ENCODE data around the gene KLK13. TPM values are rescaled to one million over a fixed set of nuclear protein-coding genes. Genes with fewer than 3 reads are reported as not detected.

KLK13 gene
- total RNA-seq, 1 experiment from 2014 or later: not detected

GRCh38 chr19:51091895-51092873 is 27.3 kb upstream of the KLK13 start:
- DNase-seq (ENCODE audit: low read depth): no peak

- DNase-seq (ENCODE audit: low read depth): no peak
These were observed 26.2 kb upstream of the KLK13 start for GRCh38 chr19:51091126-51091525.

DNA sequence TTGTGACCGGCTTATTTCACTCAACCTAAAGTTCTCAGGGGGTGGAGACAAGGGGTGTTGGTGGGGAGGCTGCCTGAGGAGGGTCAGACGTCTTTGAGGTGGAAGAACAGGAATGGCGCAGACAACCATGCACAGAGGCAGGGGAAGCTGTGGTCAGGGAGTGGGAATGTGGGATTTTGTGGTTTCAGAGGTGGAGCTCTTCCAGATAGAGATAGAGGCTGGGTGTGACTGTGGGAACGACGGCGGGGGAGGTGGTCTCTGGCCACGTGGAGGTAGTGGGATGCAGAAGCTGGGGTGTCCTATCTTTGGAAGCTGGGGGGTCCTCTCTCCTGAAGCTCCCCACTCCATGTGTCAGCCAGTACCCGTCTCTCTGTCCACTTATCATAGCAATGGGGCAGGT is 25.6 kb upstream of the KLK13 start:
- no peak for DNase-seq (ENCODE audit: low read depth)

DNA sequence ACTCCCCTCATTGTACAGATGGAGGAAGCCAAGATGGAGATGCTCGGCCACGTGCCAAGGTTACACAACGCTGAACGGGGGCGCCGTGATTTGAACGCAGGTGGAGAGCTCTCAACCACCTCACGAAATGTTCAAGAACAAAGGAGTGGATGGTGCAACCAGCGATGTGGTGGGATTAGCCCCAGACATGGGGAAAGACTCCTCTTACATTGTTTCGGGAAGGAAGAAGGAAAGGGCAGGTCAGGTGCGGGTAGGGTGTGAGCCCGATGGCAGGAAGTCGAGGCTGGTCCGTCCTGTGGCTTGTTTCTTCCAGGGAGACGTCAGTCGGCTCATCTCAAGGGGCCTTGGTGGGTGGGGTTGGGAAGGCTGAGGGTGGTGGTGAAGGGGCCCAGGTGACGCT is 24.9 kb upstream of the KLK13 start:
- DNase-seq (ENCODE audit: low read depth): no peak

GRCh38 chr19:51086153-51086850 is 21.4 kb upstream of the KLK13 start:
- DNase-seq (ENCODE audit: low read depth): no peak

DNA sequence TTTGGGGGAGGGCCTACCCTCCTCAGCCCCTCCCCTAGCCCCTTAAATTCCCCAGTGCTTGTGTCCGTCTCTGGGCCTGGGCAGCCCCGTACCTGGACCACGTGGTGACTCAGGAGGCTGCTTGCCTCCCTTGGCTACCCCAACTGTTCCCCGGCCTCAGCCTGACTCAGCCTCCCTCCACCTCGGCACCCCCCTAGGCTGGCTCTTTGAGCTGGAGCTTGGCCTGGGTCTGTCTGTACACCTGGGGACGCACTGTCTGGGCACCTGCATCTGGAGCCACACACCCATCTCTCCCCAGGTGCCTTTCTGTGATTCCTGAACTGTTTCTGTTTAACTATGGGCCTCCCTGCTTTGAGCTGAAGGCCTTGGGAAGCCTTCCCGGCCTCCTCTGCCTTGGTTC is 19.6 kb upstream of the KLK13 start:
- no peak for DNase-seq (ENCODE audit: low read depth)

DNA sequence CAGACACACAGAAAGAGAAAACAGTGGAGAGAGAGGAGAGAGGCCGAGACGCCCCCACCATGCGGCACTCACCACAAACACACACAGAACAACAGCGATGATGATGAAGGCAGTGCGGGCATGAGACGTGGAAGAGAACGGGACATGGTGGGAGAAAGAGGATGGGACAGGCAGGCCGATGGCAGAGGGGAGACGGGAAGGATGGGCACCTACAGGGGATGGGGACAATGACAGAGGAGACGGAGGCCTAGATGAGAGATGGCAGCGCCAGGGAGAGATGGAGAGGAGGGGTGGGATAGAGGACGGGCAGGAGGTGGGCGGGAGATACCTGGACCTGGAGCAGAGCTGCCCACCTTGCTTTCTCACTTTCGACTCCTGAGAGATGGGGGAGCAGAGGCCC is 18.9 kb upstream of the KLK13 start:
- DNase-seq (ENCODE audit: low read depth): no peak

DNA sequence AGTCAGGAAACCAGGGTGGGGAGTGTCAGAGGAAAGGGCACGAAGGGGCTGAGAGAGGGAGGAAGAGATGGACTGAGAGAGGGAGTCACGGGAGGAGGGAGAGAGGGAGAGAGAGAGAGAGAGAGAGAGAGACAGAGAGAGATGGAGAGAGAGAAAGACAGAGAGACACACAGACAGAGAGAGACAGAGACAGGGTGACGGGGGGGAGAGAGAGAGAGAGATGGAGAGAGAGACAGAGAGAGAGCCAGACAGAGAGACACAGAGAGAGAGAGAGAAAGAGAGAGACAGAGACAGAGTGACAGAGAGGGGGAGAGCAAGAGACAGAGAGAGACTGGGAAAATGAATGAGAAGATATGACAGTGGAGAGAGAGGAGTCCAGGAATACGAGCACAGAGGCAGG is 18.3 kb upstream of the KLK13 start:
- DNase-seq (ENCODE audit: low read depth): no peak

DNA sequence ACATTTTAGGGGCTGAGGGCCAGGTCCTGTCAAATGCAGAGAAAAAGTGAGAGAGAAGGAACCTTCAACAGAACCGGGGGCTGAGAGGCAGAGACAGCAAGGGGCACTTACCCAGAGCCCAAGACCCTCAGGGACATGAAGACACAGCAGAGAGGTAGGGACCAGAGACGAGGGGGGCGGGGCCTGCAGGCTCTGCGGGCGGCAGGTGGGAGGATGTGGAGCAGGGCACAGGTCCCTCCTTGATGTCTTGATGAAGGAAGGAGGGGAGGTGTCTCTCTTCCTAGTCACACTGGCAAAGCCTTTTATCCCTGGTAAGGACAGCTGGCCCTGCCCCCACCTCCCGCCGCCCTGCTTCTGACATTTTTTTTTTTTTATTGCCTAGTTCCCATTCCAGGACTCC is 17.7 kb upstream of the KLK13 start, which contains the start of gene KLK14:
Gene KLK14, minus strand, starts transcription at position 277 of the 400 bp plus-strand sequence. Its CDS starts 273 bp downstream, at position 4.
- DNase-seq (ENCODE audit: low read depth): no peak

DNA sequence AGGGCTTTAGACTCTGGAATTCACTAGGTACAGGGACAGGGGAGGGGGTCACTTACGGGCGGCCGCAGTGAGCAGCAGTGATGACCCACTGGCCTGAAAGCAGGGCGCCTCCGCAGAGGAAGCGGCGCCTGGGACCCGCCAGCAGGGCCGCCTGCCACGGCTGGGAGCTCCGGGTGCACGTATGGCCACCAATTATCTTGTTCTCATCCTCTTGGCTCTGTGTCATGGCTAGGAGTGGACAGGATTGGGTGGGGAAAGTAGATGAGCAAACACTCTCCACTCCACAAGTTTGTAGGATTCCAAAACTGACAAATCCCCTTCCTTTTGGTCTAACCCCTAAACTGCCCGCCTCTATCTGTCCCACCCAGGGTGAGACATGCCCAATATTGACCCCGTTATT is 16.6 kb upstream of the KLK13 start:
- no peak for DNase-seq (ENCODE audit: low read depth)

DNA sequence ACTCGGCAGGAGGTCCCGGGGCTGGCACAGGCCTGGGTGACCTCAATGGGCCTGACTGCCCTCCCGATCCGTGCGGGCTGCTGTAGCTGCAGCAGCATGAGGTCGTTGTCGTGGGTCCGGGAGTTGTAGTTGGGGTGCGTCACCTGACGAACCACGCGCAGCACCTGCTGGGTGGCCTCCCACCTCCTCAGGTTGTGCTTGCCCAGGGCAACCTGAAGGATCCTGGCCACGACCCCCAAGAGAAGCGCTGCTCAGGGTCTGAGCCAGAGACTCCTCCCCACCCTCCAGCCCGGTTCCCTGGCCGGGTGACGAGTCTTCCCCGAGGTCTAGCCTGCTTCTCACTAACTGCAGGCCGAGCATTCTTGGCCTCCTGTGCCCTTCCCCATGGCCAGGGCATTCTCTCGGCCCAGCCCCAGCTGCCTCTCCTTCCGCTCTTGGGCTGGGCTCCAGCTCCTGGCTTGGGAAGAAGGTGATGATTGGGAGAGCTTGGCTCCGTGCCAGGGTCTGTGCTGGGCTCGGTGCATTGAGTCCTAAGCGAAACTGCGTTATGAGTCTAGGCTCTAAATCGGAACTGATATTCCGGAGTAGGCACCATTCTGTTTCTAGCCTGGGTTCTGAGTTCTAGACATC is 14.7 kb upstream of the KLK13 start:
- no peak for DNase-seq (ENCODE audit: low read depth)

- no peak for DNase-seq (ENCODE audit: low read depth)
These were observed 13.8 kb upstream of the KLK13 start for GRCh38 chr19:51078731-51079130.

DNA sequence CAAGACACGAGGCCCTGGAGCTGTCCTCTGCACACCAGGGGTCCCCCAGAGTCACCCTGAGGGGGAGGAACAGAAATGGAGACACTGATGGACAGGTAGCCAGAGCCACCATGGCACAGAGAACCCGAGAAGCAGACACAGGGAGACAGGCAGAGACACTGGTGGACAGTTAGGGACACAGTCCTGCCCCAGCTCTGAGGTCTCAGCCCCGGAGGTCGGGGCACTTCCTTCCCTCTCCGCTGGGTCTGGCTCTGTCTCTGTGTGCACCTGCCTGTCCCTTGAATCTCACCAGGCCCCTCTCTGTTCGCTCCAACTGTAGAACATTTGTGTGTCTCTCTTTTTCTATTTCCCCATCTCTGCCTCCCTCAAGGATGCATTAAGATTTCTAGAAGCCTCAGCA is 13.2 kb upstream of the KLK13 start:
- DNase-seq (ENCODE audit: low read depth): no peak

DNA sequence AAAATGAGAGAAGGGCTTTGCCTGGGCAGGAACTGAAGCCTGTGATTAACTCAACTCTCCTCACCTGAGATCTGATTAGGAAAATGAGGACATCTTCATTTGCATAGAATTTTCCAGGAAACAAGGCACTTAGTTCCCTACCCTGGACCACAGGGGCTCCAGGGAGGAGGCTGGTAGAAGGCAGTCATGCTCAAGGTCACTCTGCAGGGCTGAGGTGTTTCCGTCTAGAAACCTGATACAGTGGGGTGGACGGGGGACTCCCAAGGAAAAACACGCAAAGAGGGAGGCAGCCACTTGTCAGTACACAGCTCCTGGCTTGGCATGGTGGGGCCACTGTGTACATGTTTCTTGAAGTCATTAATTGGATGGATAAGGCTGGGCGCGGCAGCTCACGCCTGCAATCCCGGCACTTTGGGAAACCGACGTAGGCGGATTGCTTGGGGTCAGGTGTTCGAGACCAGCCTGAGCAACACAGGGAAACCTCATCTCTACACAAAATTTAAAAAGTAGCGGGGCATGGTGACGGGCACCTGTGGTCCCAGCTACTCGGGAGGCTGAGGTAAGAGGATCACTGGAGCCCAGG is 11.8 kb upstream of the KLK13 start:
- DNase-seq (ENCODE audit: low read depth): no peak

GRCh38 chr19:51075998-51076397 is 11.1 kb upstream of the KLK13 start:
- no peak for DNase-seq (ENCODE audit: low read depth)

DNA sequence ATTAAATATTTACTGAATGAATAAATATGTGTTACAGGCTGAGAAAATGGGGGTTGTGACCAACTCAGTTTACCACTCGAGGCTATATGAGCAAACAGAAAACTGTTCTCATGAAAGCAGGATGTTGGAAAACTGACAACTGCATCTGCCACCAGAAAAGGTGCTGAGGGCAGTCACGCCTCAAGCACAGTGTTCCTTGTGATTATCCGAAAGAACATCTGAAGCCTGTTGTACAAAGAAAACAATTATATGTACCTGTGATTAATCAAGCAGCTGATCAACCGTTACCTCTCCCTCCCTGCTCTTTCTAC is 6.2 kb upstream of the KLK13 start:
- no peak for DNase-seq (ENCODE audit: low read depth)

DNA sequence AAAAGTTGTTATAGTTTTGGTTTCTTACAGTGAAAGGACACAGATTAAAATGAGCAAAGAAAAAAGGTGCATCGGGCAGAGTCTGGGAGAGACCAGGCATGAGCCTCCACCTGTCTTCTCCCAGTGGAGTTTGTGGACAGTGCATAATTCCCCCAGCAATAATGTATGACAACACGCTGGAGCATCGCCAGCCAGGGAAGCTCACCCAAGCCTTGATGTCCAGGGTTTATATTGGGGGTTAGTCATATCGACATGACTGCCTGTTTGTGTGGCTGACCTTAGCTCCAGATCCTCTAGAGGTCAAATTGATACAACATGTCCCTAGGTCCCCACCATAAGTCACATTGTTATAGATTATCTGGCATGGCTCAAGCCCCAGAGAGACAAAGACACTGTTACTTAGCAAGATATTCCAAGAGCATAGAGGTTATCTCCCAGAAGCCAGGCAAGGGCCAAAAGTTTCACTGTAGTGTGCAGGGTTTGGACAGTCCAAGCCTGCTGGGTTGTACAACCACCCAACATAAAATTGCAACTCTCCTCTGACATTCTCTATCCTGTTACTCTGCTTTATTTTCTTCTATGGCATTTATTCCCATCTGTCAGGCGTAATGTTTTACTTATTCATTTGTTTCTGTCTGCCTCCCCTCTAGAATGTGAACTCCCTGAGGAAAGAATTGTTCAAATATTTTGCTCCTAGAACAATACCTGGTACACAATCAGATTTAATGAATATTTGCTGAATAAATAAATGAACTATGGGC is 5.6 kb upstream of the KLK13 start:
- no peak for DNase-seq (ENCODE audit: low read depth)

DNA sequence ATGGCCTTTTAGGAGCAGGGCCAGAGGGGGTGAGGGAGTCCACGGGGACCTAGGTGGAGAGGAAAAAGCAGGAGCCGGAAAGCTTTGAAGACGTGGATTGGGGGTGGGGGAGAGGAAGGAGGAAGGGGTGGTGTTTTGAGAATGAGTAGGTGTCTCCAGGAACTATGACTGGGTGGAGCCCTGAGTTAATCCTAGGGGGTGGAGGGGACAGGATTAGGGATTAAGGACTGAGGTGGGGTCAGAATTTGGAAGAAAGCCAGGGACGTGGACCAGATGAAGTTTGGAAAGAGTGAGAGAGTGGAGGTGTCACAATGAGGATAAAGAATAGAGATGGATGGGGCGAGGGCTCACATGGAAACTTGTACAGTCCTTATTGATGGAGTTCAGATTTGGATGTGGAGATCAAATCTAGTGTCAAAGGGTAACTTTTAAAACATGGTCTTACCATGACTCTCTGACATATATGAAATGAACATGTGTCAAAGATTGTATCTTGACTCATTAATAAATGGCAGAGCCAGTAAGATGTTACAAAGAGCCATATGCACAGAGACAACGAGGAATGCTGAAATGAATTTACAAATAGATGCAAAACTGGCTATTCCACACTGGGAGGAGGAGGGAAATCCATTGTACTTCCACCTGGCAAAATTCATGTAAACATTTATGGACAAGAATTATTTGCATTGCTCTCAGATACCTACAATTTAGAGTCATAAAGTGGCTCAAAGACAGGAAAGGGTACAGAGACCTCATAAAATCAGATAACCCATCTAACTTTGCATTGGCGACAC is 1.7 kb upstream of the KLK13 start:
- no peak for DNase-seq (ENCODE audit: low read depth)

GRCh38 chr19:51065221-51065960 is 499 bp upstream of the KLK13 start:
- DNase-seq (ENCODE audit: low read depth): no peak

GRCh38 chr19:51063664-51064063 is 1.2 kb downstream of the KLK13 start:
- no peak for DNase-seq (ENCODE audit: low read depth)
